Mononuclear cell (primary cell): Measurements from ENCODE around the gene ZMIZ1. TPM values are rescaled to one million over a fixed set of nuclear protein-coding genes. Genes with fewer than 3 reads are reported as not detected.

Source experiments
- H3K27me3 ChIP-seq: 2 replicates; pipeline ENCODE4 v1.6.0; 2011; ENCODE audit warnings: low read length, control low read depth; ENCODE audit not compliant: insufficient read depth
- H3K4me1 ChIP-seq: 2 replicates; pipeline ENCODE4 v1.5.1; 2011; ENCODE audit warnings: mild to moderate bottlenecking, low read length, control low read depth; ENCODE audit not compliant: insufficient read depth
- H3K4me3 ChIP-seq: 2 replicates; pipeline ENCODE4 v1.5.1; 2011; ENCODE audit warnings: mild to moderate bottlenecking, low read length, moderate library complexity
- H3K9me3 ChIP-seq: 2 replicates; pipeline ENCODE4 v1.5.1; 2011; ENCODE audit warnings: low read depth, mild to moderate bottlenecking, control low read depth, low read length
- total RNA-seq: library from RNA; depleted of rRNA; stranded (reverse); fragments of >200 nt; gene quantifications from one replicate; pipeline ENCODE4 v1.2.3, GENCODE V29; 2012

Gene ZMIZ1
- total RNA-seq, 1 donor = 26.2 TPM

- no peak overlapping the region for H3K4me3 ChIP-seq
- no peaks in the 10 kb centered on the region for H3K27me3 ChIP-seq
- H3K4me1 ChIP-seq = no peaks in the 10 kb centered on the region
- H3K9me3 ChIP-seq = no peaks in the 10 kb centered on the region
Observed at GRCh38 chr10:79223091-79224048, 154.6 kb downstream of the ZMIZ1 start.

DNA sequence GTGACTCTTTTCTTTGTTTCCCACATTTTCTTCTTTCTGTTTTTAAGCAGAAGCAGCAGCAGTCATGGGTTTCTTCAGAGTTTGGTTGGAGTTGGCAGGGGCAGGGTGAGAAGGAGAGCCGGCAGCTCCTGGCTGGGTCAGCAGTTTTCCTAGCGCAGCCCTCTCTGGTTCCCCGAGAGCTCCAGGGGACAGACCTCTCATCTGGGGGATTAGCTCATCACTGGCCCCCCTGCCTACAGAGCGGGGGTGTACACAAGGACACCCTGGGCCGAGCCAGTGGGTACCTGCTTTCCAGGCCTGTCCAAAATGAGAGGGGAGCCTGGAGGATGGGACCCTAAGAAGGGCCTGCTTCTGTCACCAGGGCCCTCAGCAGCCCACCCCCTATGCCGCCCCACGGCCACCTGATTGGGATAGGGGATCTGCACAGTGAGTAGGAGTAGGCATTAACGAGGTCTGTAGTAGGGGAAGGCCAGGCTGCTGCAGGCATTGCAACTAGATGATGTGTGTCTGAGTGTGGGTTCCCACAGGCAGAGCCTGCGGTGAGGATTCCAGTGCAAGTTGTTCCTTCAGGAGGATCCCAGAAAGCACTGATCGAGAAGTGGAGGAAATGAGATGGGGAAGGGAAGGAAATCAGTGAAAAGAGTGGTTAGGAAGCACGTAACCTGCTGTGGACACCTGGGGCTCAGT is 155.6 kb downstream of the ZMIZ1 start:
- H3K4me3 ChIP-seq = no peak overlapping the region
- no peaks in the 10 kb centered on the region for H3K27me3 ChIP-seq
- no peaks in the 10 kb centered on the region for H3K9me3 ChIP-seq
- no peaks in the 10 kb centered on the region for H3K4me1 ChIP-seq

DNA sequence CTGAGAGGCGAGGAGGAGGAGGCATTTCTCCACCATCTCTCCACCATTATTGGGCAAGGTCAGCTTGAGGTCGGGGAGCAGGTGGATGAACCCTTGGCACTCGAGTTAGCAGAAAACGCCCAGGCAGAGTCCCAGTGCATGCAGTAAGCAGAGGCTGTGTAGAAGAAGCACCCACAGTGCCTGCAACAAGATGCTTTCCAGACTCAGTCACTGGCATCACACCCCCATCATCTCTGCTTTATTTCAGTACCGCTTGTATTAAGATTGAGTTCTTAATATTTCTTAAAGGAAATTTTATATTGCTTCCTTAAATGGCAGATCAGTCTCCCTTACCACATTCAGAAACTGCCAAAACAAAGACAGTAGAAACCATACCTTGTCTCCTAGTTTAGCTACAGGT is 156.2 kb downstream of the ZMIZ1 start:
- Histone ChIP-seq H3K9me3 (no peaks in the 10 kb centered on the region), H3K4me1 (no peaks in the 10 kb centered on the region), H3K27me3 (no peaks in the 10 kb centered on the region), H3K4me3 (no peak overlapping the region)

DNA sequence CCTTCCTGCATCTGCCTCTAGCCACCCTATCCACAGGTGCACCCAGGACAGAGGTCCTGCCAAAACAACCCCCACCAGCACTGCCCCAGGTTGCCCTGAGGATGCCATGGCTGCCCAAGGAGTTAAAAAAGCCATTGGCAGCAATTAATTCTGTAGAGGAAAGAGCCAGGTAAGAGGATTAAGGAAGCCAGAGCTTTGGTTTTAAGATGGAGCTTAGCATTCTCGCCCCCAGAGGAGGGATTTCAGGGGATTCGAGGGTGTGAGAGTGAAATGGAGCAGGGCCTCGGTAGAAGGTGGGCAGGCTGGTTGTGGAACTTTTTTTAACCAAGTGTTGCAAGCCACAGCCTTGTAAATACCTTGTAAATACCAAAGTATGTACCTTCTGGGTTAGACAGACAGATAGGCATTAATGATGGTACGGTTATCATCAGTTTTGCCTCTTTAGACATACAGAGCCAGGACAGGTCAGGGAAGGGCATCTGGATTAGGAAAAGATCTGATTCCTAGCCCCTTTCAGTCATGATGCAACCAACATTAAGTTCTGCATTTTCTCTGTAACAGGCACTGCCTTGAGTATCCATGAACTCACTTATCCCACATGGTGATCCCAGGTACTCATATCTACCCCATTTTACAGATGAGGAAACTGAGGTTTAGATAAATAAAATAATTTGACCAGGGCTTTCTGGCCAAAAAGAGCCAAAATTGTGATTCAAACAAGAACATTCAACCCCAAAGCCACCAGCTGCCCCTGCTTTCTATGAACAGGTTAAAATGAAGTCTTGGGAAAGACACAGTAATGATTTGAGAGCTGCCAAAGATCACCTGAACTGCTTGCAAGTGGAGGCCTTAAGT is 157.9 kb downstream of the ZMIZ1 start:
- Histone ChIP-seq H3K4me3 (no peak overlapping the region), H3K27me3 (no peaks in the 10 kb centered on the region)

DNA sequence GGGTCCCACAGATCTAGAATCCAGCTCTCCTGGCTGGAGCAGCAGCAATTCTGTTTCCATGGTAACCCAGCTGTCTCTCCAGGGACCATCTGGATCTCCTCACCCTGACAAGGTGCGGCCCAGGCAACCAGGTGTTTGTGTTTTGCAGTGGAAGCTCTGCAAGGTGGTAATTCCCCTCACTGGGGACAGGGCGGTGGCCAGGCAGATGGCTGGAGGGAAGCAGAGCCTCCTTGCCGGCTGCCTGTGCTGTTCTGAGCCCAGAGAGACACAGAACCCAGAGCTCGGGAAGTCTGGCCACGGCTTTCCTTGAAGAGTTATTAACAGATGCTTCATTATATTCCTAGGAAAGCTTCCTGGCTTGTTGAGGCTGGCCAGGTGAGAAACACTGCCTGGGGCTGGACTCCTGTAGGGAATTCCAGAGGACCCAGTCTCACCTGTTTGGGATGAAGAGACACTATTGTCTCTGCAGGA is 160.3 kb downstream of the ZMIZ1 start:
- Histone ChIP-seq H3K27me3 (no peaks in the 10 kb centered on the region), H3K4me3 (no peak overlapping the region), H3K4me1 (no peaks in the 10 kb centered on the region), H3K9me3 (no peaks in the 10 kb centered on the region)

More for the DNA sequence above, 157.9 kb downstream of the ZMIZ1 start:
- no peaks in the 10 kb centered on the region for H3K4me1 ChIP-seq
- no peaks in the 10 kb centered on the region for H3K9me3 ChIP-seq

DNA sequence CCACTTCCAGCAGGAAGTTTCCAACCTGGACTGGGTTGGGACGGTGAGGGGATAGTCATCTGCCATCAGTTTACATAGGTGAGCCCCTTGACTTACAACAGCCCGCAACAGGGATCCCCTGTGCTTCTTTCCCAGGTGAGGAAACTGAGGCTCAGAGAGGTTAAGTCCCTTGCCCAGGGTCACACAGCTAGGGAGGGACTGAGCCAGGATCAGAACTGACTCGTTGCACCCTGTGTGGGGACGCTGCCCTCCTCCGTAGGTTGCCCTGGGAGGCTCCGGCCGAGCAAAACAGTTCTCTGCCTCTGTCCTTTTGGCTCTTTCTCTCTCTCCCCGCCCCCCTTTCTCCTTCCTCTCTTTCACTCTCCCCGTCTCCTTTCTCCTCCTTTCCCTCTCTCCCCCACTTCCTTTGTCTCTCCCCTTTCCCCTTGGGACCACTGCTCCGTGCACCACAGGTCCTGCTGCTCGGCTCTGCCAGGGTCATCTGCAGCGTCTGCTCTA is 161.1 kb downstream of the ZMIZ1 start:
- Histone ChIP-seq H3K27me3 (no peaks in the 10 kb centered on the region), H3K4me1 (no peaks in the 10 kb centered on the region), H3K9me3 (no peaks in the 10 kb centered on the region), H3K4me3 (no peak overlapping the region)

DNA sequence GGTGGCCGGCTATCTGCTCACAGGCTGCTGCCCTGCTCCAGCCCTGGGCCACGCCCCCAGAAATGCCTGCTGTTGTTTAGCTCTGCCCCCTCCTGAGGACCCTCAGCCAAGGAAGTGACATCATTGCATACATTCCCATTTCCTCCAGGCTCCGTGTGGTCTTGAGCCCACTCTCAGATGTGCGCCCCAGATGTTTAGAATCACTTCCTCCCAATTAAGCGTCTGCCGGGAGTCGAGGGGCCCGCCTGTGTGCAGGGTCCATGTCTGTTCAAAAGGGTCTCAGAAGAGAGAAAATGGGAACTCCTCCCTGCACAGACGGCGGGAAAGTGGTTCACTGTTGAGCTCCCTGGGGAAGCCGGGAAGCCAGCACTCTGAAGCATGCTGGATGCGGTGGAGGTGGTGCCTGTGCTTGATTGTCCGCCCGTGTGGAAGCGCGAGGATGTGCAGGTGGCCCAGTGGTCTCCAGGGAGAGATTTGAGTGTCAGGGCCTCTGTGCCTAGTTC is 161.6 kb downstream of the ZMIZ1 start:
- H3K27me3 ChIP-seq = no peaks in the 10 kb centered on the region
- no peak overlapping the region for H3K4me3 ChIP-seq
- no peaks in the 10 kb centered on the region for H3K9me3 ChIP-seq
- no peaks in the 10 kb centered on the region for H3K4me1 ChIP-seq

GRCh38 chr10:79230850-79231249 is 162.1 kb downstream of the ZMIZ1 start:
- Histone ChIP-seq H3K9me3 (no peaks in the 10 kb centered on the region), H3K4me1 (no peaks in the 10 kb centered on the region), H3K4me3 (no peak overlapping the region), H3K27me3 (no peaks in the 10 kb centered on the region)

DNA sequence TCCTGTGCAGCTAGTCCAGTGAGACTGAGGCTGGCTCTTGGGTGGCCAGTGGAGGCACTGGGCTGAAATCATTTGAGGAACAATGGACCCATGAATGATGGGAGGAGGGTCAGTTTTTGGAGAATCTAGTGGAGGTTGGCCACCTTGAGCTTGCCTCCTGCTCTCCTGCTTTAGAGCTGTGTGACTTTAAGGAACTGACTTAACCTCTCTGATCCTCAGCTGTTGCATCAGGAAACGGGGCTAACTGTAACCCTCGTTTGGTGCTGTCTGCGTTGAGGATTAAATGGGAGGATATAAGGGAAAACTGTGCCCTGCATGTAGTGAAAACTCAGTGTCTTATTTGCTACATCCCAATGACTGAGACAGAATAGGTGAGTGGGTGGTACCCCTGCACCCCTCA is 163.1 kb downstream of the ZMIZ1 start:
- no peaks in the 10 kb centered on the region for H3K9me3 ChIP-seq
- H3K27me3 ChIP-seq = no peaks in the 10 kb centered on the region
- no peak overlapping the region for H3K4me3 ChIP-seq
- H3K4me1 ChIP-seq = peaks cover 3% of the 10 kb centered on the region

- H3K4me3 ChIP-seq = no peak overlapping the region
- H3K9me3 ChIP-seq = no peaks in the 10 kb centered on the region
- H3K4me1 ChIP-seq = peaks cover 12% of the 10 kb centered on the region
- no peaks in the 10 kb centered on the region for H3K27me3 ChIP-seq
Observed at GRCh38 chr10:79232864-79233263, 164.1 kb downstream of the ZMIZ1 start.

DNA sequence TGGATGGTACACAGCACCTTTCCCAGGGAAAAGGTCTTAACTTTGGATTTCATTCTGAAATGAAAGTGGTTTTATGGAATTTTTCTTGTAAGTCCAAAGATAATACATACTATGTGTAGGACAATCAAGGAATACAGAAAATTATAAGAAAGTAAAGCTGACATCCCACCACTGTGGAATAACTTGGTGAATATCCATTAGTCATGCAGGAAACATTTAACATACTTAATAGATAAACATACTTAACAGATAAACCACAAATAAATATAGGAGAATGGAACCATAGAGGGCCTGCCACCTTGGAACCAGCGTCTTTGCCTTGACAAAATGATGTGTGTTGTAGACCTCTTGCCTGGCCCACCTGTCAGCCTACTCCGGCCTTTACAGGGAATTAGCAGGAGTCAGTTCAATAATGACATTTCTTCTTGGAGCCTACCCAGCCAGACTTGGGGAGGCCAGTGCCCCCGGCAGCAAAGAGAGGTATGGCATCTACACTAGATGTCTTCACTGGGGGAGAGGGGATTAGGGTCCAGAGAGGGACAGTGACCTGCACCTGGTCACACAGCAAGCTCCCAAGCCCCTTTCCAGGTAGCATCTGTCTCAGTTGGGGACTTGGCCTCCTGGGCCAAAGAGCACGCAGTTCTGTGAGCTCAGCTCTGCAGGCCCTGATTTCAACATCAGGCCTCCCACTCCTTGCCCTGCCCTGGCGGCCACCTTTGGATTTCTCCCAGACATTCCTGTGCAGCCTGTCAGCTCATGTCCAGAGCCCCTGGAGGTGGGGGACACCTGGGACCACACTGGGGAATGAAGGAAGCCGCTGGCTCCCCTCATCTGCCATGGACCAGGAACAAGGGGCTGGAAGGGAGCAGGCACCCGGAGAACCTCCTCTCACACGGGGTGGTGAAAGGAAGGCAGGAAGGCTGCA is 165.9 kb downstream of the ZMIZ1 start:
- Histone ChIP-seq H3K4me3 (no peak overlapping the region), H3K9me3 (no peaks in the 10 kb centered on the region), H3K27me3 (no peaks in the 10 kb centered on the region), H3K4me1 (peaks cover 30% of the 10 kb centered on the region)

- Histone ChIP-seq H3K4me3 (no peak overlapping the region), H3K4me1 (peaks cover 38% of the 10 kb centered on the region)
Observed at GRCh38 chr10:79235765-79236432, 167.1 kb downstream of the ZMIZ1 start.

DNA sequence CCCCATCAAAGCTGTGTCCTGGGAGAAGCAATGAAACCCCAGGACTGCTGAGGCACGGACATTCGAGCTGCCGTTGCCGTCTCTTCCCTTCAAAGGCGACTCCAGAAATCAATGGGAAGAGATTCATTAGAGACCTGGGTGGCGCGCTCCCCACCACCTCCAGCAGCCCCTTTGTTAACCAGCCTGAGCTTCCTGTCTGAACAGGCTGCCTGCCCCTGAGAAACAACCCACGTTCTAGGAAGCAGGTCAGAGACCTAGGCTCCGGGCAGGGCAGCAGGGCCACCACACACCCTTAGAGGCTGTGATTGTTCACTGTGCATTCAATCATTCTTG is 167.6 kb downstream of the ZMIZ1 start:
- peaks cover 43% of the 10 kb centered on the region for H3K4me1 ChIP-seq
- H3K9me3 ChIP-seq = no peaks in the 10 kb centered on the region

More at GRCh38 chr10:79235765-79236432, 167.1 kb downstream of the ZMIZ1 start:
- Histone ChIP-seq H3K9me3 (no peaks in the 10 kb centered on the region), H3K27me3 (no peaks in the 10 kb centered on the region)

More for the DNA sequence above, 167.6 kb downstream of the ZMIZ1 start:
- H3K4me3 ChIP-seq = no peak overlapping the region
- no peaks in the 10 kb centered on the region for H3K27me3 ChIP-seq
